Vagina (tissue), 2 donors: Measurements from ENCODE around the gene GEMIN7. TPM values are rescaled to one million over a fixed set of nuclear protein-coding genes. Genes with fewer than 3 reads are reported as not detected.

Experiments
- DNase-seq, 2 donors: peaks; one replicate each; pipeline ENCODE4 v3.0.0-alpha.2; 2017; ENCODE audit errors: extremely low spot score in 2 of 2
- H3K27ac ChIP-seq: fragments of 200-600 bp; sonication (generic); one replicate; pipeline ENCODE4 v1.5.1; 2019
- H3K27me3 ChIP-seq: fragments of 200-600 bp; sonication (generic); one replicate; pipeline ENCODE4 v1.5.1; 2019
- H3K36me3 ChIP-seq, 2 donors: fragments of 200-600 bp; sonication (generic); one replicate each; pipeline ENCODE4 v1.5.1; 2017 to 2019
- H3K4me1 ChIP-seq: fragments of 200-600 bp; sonication (generic); one replicate; pipeline ENCODE4 v1.5.1; 2019
- H3K4me3 ChIP-seq, 2 donors: fragments of 200-600 bp; sonication (generic); 1 replicate in 1 of 2; 2 replicates in 1 of 2; pipeline ENCODE4 v1.5.1; 2016 to 2019
- H3K9me3 ChIP-seq: fragments of 200-600 bp; sonication (generic); one replicate; pipeline ENCODE4 v1.5.1; 2019
- CTCF ChIP-seq, 3 experiments: fragments of 450-650 bp in 2 of 3; fragments of 200-600 bp in 1 of 3; sonication (generic) in 1 of 3; IDR thresholded peaks; one replicate each; pipeline ENCODE4 v1.5.1; 2017 to 2019; ENCODE audit warnings: antibody characterized with exemption in 3 of 3, mild to moderate bottlenecking in 2 of 3, moderate library complexity in 2 of 3
- POLR2A ChIP-seq, 2 donors: fragments of 450-650 bp; IDR thresholded peaks; one replicate each; pipeline ENCODE4 v1.6.1; 2017; ENCODE audit warnings: antibody characterized with exemption in 2 of 2, mild to moderate bottlenecking in 2 of 2, moderate library complexity in 2 of 2
- POLR2AphosphoS5 ChIP-seq, 2 donors: sonication (generic); formaldehyde crosslinking; IDR thresholded peaks; one replicate each; pipeline ENCODE4 v1.9.0; 2017; ENCODE audit warnings: antibody characterized with exemption in 2 of 2, mild to moderate bottlenecking in 2 of 2, low read depth in 1 of 2; ENCODE audit not compliant: insufficient read depth in 1 of 2
- intact Hi-C: fragments of 100-400 bp; cut with DNase I; formaldehyde crosslinking; loops from one replicate; pipeline ENCODE4 v1.15.1; 2023
- total RNA-seq: library from RNA; depleted of rRNA; stranded (reverse); fragments of >200 nt; gene quantifications from one replicate; pipeline ENCODE4 v1.2.3, GENCODE V29; 2016

GEMIN7 gene
- total RNA-seq, 1 donor from 2014 or later = 42.0 TPM

GRCh38 chr19:45037393-45038169 lies 41.5 kb upstream of the GEMIN7 start:
- intact Hi-C loops = no loop called here
- H3K4me1 ChIP-seq = peaks cover 39% of the 10 kb centered on the region
- no peak overlapping the region for H3K27ac ChIP-seq
- H3K36me3 ChIP-seq = peaks cover 0 to 24% of the 10 kb centered on the region in 2 donors
- no peak for TF ChIP-seq POLR2A (IDR thresholded peaks at IDR 0.05)
- no peak for TF ChIP-seq POLR2AphosphoS5 (IDR thresholded peaks at IDR 0.05; ENCODE audit: insufficient read depth in 1 of 2, low read depth in 1 of 2)
- no peak for TF ChIP-seq CTCF (IDR thresholded peaks at IDR 0.05)
- no peaks in the 10 kb centered on the region for H3K27me3 ChIP-seq
- H3K4me3 ChIP-seq = no peak overlapping the region
- no peaks in the 10 kb centered on the region for H3K9me3 ChIP-seq
- DNase-seq = no peak

- no peaks in the 10 kb centered on the region for H3K9me3 ChIP-seq
- H3K4me1 ChIP-seq = peaks cover 46% of the 10 kb centered on the region
- DNase-seq = no peak
- H3K27ac ChIP-seq = peak within 1 kb of the TSS; percentile 87
- H3K4me3 ChIP-seq = peak within 1 kb of the TSS; percentile 67 to 85
- no peaks in the 10 kb centered on the region for H3K27me3 ChIP-seq
- intact Hi-C loops = no loop called here
- peak; percentile 95 to 99 for TF ChIP-seq POLR2AphosphoS5 (IDR thresholded peaks at IDR 0.05; ENCODE audit: insufficient read depth in 1 of 2, low read depth in 1 of 2)
- no peak for TF ChIP-seq CTCF (IDR thresholded peaks at IDR 0.05)
- peak in 1 of 2 donors; percentile 91 for TF ChIP-seq POLR2A (IDR thresholded peaks at IDR 0.05)
- peaks cover 0 to 29% of the 10 kb centered on the region in 2 donors for H3K36me3 ChIP-seq
Observed at GRCh38 chr19:45038931-45039893, 39.8 kb upstream of the GEMIN7 start, which contains the start of gene CLASRP. CLASRP (plus strand) TSS chr19:45039045; CDS start chr19:45040213, 1,168 bp downstream.

- Histone ChIP-seq H3K27me3 (no peaks in the 10 kb centered on the region), H3K9me3 (no peaks in the 10 kb centered on the region), H3K27ac (peak overlapping the region; percentile 87), H3K36me3 (peaks cover 0 to 39% of the 10 kb centered on the region in 2 donors), H3K4me1 (peaks cover 51% of the 10 kb centered on the region), H3K4me3 (peak overlapping the region; percentile 67 to 85)
- DNase-seq = no peak
- TF ChIP-seq POLR2AphosphoS5 (IDR thresholded peaks at IDR 0.05; ENCODE audit: insufficient read depth in 1 of 2, low read depth in 1 of 2) = no peak
- no peak for TF ChIP-seq CTCF (IDR thresholded peaks at IDR 0.05)
- no peak for TF ChIP-seq POLR2A (IDR thresholded peaks at IDR 0.05)
- intact Hi-C loops = no loop called here
Observed at GRCh38 chr19:45040059-45040771, 38.8 kb upstream of the GEMIN7 start.

GRCh38 chr19:45041125-45041524 lies 37.9 kb upstream of the GEMIN7 start:
- Histone ChIP-seq H3K36me3 (peaks cover 0 to 40% of the 10 kb centered on the region in 2 donors), H3K4me3 (no peak overlapping the region), H3K4me1 (peaks cover 60% of the 10 kb centered on the region), H3K27me3 (no peaks in the 10 kb centered on the region), H3K9me3 (no peaks in the 10 kb centered on the region), H3K27ac (no peak overlapping the region)
- intact Hi-C loops = no loop called here
- TF ChIP-seq CTCF (IDR thresholded peaks at IDR 0.05) = no peak
- TF ChIP-seq POLR2AphosphoS5 (IDR thresholded peaks at IDR 0.05; ENCODE audit: insufficient read depth in 1 of 2, low read depth in 1 of 2) = no peak
- no peak for TF ChIP-seq POLR2A (IDR thresholded peaks at IDR 0.05)
- no peak for DNase-seq
